DOHH2 (cell line): ENCODE measurements around the gene TRAPPC2L.
A peak's percentile ranks its signal among the peaks of the same experiment; 100 is the strongest.

Experiments
- H3F3A ChIP-seq: fragments of 200-600 bp; sonication (generic), shearing (Covaris generic); 2 replicates; pipeline ENCODE4 v1.6.0; 2016; ENCODE audit warnings: antibody characterized with exemption, mild to moderate bottlenecking; ENCODE audit not compliant: control insufficient read depth, insufficient read depth
- H3K27ac ChIP-seq: fragments of 200-600 bp; sonication (generic); 2 replicates; pipeline ENCODE4 v1.5.1; 2014; ENCODE audit warnings: low read depth, mild to moderate bottlenecking, low read length, moderate library complexity
- H3K27me3 ChIP-seq: fragments of 200-600 bp; sonication (generic); 2 replicates; pipeline ENCODE4 v1.6.1; 2014; ENCODE audit warnings: mild to moderate bottlenecking, low read length, mixed read lengths; ENCODE audit not compliant: control insufficient read depth
- H3K36me3 ChIP-seq: fragments of 200-600 bp; sonication (generic); 2 replicates; pipeline ENCODE4 v1.6.1; 2014; ENCODE audit warnings: mild to moderate bottlenecking, low read length, moderate library complexity, mixed read lengths; ENCODE audit not compliant: control insufficient read depth
- H3K4me1 ChIP-seq: fragments of 200-600 bp; sonication (generic); 2 replicates; pipeline ENCODE4 v1.6.1; 2014; ENCODE audit warnings: mild to moderate bottlenecking, low read length, mixed read lengths; ENCODE audit not compliant: control insufficient read depth
- H3K4me2 ChIP-seq: fragments of 200-600 bp; sonication (generic); 2 replicates; pipeline ENCODE4 v1.6.0; 2014; ENCODE audit warnings: mild to moderate bottlenecking, low read length, moderate library complexity
- H3K4me3 ChIP-seq: fragments of 200-600 bp; sonication (generic); 2 replicates; pipeline ENCODE4 v1.5.1; 2014; ENCODE audit warnings: mild to moderate bottlenecking, low read length, mixed read lengths
- H3K79me2 ChIP-seq: fragments of 200-600 bp; sonication (generic); 2 replicates; pipeline ENCODE4 v1.6.1; 2014; ENCODE audit warnings: mild to moderate bottlenecking, low read length, mixed read lengths; ENCODE audit not compliant: control insufficient read depth
- H3K9me2 ChIP-seq: fragments of 200-600 bp; sonication (generic); replicated peaks from 2 replicates; pipeline ENCODE4 v1.6.1; 2014; ENCODE audit warnings: mild to moderate bottlenecking, low read length, mixed read lengths; ENCODE audit not compliant: control insufficient read depth
- H3K9me3 ChIP-seq: fragments of 200-600 bp; sonication (generic); 2 replicates; pipeline ENCODE4 v1.6.1; 2014; ENCODE audit warnings: antibody characterized with exemption, low read length, mixed read lengths; ENCODE audit not compliant: control insufficient read depth, insufficient read depth
- H4K20me1 ChIP-seq: fragments of 200-600 bp; sonication (generic); 2 replicates; pipeline ENCODE4 v1.6.0; 2014; ENCODE audit warnings: low read depth, mild to moderate bottlenecking, antibody characterized with exemption, low read length, moderate library complexity; ENCODE audit not compliant: control insufficient read depth, insufficient read depth
- EZH2phosphoT487 ChIP-seq: fragments of 200-600 bp; sonication (generic); IDR thresholded peaks from 2 replicates; pipeline ENCODE4 v1.6.1; 2017; ENCODE audit warnings: borderline replicate concordance, mild to moderate bottlenecking, antibody characterized with exemption, low read length, moderate library complexity, mixed read lengths
- TF ChIP-seq, protein P1 (sequence below): fragments of 200-600 bp; sonication (generic); IDR thresholded peaks from one replicate; pipeline ENCODE4 v1.5.1; 2014; ENCODE audit warnings: antibody characterized with exemption, mild to moderate bottlenecking, low read depth, low read length; ENCODE audit not compliant: poor library complexity, severe bottlenecking

Gene TRAPPC2L

DNA sequence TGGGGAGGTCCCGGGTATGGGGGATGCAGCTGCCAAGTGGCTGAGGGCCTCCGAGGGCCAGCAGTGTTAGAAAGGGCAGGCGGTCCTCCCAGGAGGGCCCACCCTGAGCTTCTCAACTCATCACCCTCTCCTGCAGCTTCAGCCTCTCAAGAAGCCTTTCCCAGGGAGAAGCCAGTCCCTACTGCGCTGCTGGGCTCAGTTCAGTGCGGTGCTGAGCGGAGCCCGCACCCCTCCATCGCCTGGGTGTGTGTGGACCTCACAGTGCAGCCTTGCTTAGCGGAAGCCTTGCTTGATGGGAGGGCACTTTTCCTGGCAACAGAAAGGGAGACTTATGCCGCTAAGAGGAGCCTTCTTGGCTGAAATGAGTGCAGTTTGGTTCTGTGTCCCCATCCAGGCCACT is 41.7 kb upstream of the TRAPPC2L start:
- Histone ChIP-seq H3K27me3 (no peaks in the 10 kb centered on the region), H3F3A (no peaks in the 10 kb centered on the region; the same call in 1 of the 2 replicates), H3K4me3 (no peak overlapping the region), H3K27ac (no peak overlapping the region), H4K20me1 (no peaks in the 10 kb centered on the region), H3K9me2 (no peaks in the 10 kb centered on the region), H3K36me3 (peaks cover 13% of the 10 kb centered on the region), H3K79me2 (peaks cover 14% of the 10 kb centered on the region), H3K9me3 (peaks cover 7% of the 10 kb centered on the region; the same call in 1 of the 2 replicates), H3K4me2 (no peak overlapping the region), H3K4me1 (peaks cover 15% of the 10 kb centered on the region)
- TF ChIP-seq, protein P1, sequence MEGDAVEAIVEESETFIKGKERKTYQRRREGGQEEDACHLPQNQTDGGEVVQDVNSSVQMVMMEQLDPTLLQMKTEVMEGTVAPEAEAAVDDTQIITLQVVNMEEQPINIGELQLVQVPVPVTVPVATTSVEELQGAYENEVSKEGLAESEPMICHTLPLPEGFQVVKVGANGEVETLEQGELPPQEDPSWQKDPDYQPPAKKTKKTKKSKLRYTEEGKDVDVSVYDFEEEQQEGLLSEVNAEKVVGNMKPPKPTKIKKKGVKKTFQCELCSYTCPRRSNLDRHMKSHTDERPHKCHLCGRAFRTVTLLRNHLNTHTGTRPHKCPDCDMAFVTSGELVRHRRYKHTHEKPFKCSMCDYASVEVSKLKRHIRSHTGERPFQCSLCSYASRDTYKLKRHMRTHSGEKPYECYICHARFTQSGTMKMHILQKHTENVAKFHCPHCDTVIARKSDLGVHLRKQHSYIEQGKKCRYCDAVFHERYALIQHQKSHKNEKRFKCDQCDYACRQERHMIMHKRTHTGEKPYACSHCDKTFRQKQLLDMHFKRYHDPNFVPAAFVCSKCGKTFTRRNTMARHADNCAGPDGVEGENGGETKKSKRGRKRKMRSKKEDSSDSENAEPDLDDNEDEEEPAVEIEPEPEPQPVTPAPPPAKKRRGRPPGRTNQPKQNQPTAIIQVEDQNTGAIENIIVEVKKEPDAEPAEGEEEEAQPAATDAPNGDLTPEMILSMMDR = no peak
- no peak for TF ChIP-seq EZH2phosphoT487

DNA sequence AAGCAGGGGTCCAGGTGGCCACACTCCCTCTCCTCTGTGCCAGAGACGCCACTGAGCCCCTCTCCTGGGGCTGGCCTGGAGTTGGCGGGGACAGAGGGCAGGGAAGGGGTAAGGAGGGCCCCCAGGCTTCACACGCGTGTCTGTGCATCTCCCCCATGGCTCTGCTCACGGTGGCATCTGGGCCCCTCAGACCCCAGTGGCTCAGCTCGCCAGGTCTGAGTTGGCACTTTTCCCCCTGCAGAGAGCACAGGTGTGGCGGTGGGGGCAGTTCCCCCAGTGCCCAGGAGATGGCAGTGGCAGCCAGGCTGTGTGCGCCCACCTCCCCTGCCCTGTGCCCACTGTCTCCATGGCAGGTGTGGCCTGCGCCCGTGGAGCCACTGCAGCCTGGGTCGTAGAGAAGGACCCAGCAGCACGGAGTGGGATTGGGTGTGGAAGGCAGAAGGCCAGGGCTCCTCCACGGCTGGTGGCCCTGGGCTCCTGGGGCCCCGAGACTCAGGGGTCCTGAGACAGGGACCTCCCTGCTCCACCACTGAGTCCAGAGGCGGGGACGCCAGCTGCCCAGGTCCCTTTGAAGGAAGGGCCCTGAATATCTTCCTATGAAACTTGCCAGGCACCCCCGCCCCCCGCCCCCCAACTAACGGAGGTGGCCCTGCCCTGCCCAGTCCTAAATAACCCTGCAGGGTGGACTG is 40.9 kb upstream of the TRAPPC2L start:
- Histone ChIP-seq H3K9me2 (no peaks in the 10 kb centered on the region), H3K4me1 (peaks cover 6% of the 10 kb centered on the region), H3K36me3 (peaks cover 4% of the 10 kb centered on the region; the same call in 1 of the 2 replicates), H3K79me2 (peaks cover 6% of the 10 kb centered on the region), H3K9me3 (peaks cover 7% of the 10 kb centered on the region; the same call in 1 of the 2 replicates), H4K20me1 (no peaks in the 10 kb centered on the region), H3K27ac (no peak overlapping the region), H3K4me2 (no peak overlapping the region), H3K4me3 (no peak overlapping the region), H3K27me3 (no peaks in the 10 kb centered on the region), H3F3A (no peaks in the 10 kb centered on the region; the same call in 1 of the 2 replicates)
- no peak for TF ChIP-seq EZH2phosphoT487
- TF ChIP-seq, protein P1 = peak; percentile 92

DNA sequence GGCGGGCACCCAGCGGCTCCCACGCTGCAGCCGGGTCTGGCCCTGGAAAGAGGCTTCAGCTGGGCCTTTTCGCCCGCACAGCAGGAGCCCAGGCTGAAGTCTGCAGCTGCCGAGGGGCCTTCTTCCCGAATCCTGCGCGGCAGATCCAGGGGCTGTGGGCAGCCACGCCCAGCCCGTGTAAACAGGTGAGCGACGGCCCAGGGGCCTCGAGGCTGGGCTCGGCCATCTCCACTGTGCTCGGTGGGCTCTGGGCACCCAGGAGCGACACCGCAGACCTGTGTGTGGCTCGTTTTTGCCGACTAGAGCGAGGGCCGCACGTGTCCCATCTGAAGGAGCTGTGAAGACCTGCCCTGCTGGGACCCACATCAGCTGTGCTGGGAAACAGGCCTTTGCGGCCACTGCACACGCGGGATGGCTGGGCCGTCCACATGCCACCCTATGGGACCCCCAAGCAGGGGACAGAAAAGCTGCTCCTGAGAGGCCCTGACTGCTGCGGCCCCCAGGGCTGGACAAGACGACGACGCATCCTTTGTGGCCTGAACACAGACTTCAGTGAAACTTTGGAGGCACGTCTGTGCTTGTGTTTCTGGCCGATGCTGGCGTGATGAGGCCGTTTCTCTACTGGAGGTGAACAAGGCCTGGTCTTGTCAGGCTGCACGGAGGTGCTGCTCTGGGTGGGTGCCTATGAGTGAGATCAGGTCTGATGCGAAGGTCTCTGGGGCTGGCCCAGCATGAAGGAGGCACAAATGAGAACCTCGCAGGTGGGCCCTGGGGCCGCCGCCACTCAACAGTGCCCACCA is 40.0 kb upstream of the TRAPPC2L start:
- no peaks in the 10 kb centered on the region for H4K20me1 ChIP-seq
- H3F3A ChIP-seq = no peaks in the 10 kb centered on the region; the same call in 1 of the 2 replicates
- H3K79me2 ChIP-seq = no peaks in the 10 kb centered on the region; the same call in 1 of the 2 replicates
- no peak overlapping the region for H3K4me2 ChIP-seq
- H3K9me2 ChIP-seq = no peaks in the 10 kb centered on the region
- no peak for TF ChIP-seq EZH2phosphoT487
- TF ChIP-seq, protein P1 = no peak
- H3K27ac ChIP-seq = no peak overlapping the region
- H3K4me3 ChIP-seq = no peak overlapping the region
- H3K36me3 ChIP-seq = 0 out of 2 replicates have a peak, but pooled peaks cover 4% of the 10 kb centered on the region
- peaks cover 6% of the 10 kb centered on the region for H3K4me1 ChIP-seq
- peaks cover 7% of the 10 kb centered on the region; the same call in 1 of the 2 replicates for H3K9me3 ChIP-seq
- H3K27me3 ChIP-seq = no peaks in the 10 kb centered on the region
